Uterus (tissue), 4 donors: ENCODE measurements around the gene CBFA2T2. TPM values are rescaled to one million over a fixed set of nuclear protein-coding genes. Genes with fewer than 3 reads are reported as not detected.
A peak's percentile ranks its signal among the peaks of the same experiment; 100 is the strongest.

Experiments used
- DNase-seq, 2 donors: peaks; one replicate each; pipeline ENCODE4 v3.0.0-alpha.2; 2019 to 2020
- H3K27ac ChIP-seq, 2 donors: fragments of 200-600 bp; sonication (generic); 1 replicate in 1 of 2; 2 replicates in 1 of 2; pipeline ENCODE4 v1.5.1; 2016 to 2018
- H3K27me3 ChIP-seq, 2 donors: fragments of 200-600 bp; sonication (generic); one replicate each; pipeline ENCODE4 v1.5.1; 2018 to 2019; ENCODE audit warnings: control low read depth in 1 of 2
- H3K36me3 ChIP-seq, 2 donors: fragments of 200-600 bp; sonication (generic); one replicate each; pipeline ENCODE4 v1.5.1; 2019; ENCODE audit warnings: control low read depth in 1 of 2
- H3K4me1 ChIP-seq, 2 donors: fragments of 200-600 bp; sonication (generic); one replicate each; pipeline ENCODE4 v1.5.1; 2018 to 2019; ENCODE audit warnings: control low read depth in 1 of 2
- H3K4me3 ChIP-seq, 2 donors: fragments of 200-600 bp; sonication (generic); 1 replicate in 1 of 2; 2 replicates in 1 of 2; pipeline ENCODE4 v1.5.1; 2018 to 2019; ENCODE audit warnings: mild to moderate bottlenecking in 1 of 2
- H3K9me3 ChIP-seq, 2 donors: fragments of 200-600 bp; sonication (generic); one replicate each; pipeline ENCODE4 v1.5.1; 2019; ENCODE audit warnings: control low read depth in 1 of 2
- CTCF ChIP-seq, 4 experiments: fragments of 200-600 bp in 2 of 4; fragments of 450-650 bp in 2 of 4; sonication (generic) in 2 of 4; IDR thresholded peaks; one replicate each; pipeline ENCODE4 v1.5.1; 2016 to 2019; ENCODE audit warnings: antibody characterized with exemption in 4 of 4, mild to moderate bottlenecking in 2 of 4, moderate library complexity in 1 of 4
- POLR2A ChIP-seq, 2 donors: fragments of 450-650 bp; IDR thresholded peaks; one replicate each; pipeline ENCODE4 v1.6.1; 2016; ENCODE audit warnings: antibody characterized with exemption in 2 of 2, mild to moderate bottlenecking in 1 of 2, moderate library complexity in 1 of 2
- intact Hi-C: fragments of 100-400 bp; cut with DNase I; formaldehyde crosslinking; loops from one replicate; pipeline ENCODE4 v1.15.1; 2023; ENCODE audit warnings: low total_unique reads
- total RNA-seq, 4 donors: library from RNA; depleted of rRNA in 3 of 4; stranded (reverse); fragments of >200 nt in 3 of 4; gene quantifications; one replicate each; pipeline versions ENCODE4 v1.1.0 to v1.2.4, GENCODE V29; 2014 to 2023
- donor health status: DM: yes; HTN: yes; CAD: no.

CBFA2T2 gene
- total RNA-seq, 4 donors from 2014 or later, result 13.6 to 32.4 (median 24.3) TPM

DNA sequence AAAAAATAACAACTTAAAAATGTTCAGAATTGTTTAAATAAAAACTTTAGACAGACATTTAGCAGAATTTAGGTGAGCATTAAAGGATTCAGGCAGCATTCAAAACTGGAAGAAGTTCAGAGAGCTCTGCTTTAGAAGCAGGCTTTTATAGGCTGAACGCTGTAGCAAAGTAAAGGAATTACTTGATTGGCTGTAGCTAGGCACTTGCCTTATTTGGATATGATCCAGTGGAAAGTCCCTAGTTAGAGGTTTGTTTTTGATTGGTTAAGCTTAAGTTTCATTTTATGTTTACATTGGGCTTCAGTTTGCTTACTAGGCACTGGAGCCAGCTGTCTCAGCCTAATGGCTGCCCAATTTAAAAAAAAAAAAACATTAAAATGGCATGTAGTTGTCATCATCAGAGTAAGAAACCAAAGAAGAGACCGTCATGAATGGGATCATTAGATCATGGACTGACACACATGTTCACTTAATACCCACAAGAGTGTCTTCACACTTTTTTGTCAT, 65.1 kb downstream of the CBFA2T2 start:
- TF ChIP-seq POLR2A (IDR thresholded peaks at IDR 0.05) (no peak), CTCF (IDR thresholded peaks at IDR 0.05) (no peak)
- H3K27me3 ChIP-seq, result no peaks in the 10 kb centered on the region
- no peak overlapping the region for H3K4me3 ChIP-seq
- DNase-seq, result no peak
- H3K4me1 ChIP-seq, result no peaks in the 10 kb centered on the region
- H3K9me3 ChIP-seq, result no peaks in the 10 kb centered on the region
- intact Hi-C loops, result no loop called here
- peak overlapping the region; percentile 2 to 64 for H3K27ac ChIP-seq
- H3K36me3 ChIP-seq, result no peaks in the 10 kb centered on the region

DNA sequence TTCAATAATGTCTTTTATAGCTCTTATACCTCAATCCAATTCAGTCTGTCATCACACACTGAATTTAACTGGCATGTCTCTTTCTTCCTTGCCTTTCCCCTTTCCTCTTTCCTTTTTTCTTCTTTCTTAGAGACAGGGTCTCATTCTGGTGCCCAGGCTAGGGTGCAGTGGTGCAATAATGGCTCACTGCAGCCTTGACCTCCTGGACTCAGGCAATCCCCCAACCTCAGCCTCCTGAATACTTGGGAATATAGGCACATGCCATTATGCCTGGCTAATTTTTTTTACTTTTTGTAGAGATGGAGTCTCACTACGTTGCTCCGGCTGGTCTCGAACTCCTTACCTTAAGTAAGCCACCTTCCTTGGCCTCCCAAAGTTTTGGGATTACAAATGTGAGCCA, 65.9 kb downstream of the CBFA2T2 start:
- DNase-seq, result no peak
- no peaks in the 10 kb centered on the region for H3K27me3 ChIP-seq
- peak overlapping the region in 1 of 2 donors; percentile 64 for H3K27ac ChIP-seq
- intact Hi-C loops, result no loop called here
- no peak overlapping the region for H3K4me3 ChIP-seq
- H3K4me1 ChIP-seq, result no peaks in the 10 kb centered on the region
- H3K9me3 ChIP-seq, result no peaks in the 10 kb centered on the region
- no peak for TF ChIP-seq CTCF (IDR thresholded peaks at IDR 0.05)
- TF ChIP-seq POLR2A (IDR thresholded peaks at IDR 0.05), result no peak
- H3K36me3 ChIP-seq, result no peaks in the 10 kb centered on the region

DNA sequence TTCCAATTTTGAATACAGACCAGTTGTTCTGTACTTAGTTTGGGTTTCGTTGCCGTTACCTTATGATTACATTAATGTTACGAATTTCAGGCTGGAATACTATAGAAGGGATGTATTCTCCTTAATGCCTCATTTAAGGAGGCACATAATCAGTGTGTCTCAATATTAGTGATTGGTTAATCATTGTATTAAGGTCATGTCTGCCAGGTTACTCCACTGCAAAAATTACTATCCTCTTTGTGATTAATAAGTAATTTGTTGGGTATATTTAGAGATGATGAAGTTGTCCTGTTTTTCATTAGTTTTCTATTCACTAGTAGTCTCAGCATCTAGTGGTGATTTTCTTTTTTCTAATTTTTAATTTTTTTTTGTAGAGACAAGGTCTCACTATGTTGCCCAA, 66.3 kb downstream of the CBFA2T2 start:
- H3K36me3 ChIP-seq, result no peaks in the 10 kb centered on the region
- no peaks in the 10 kb centered on the region for H3K27me3 ChIP-seq
- TF ChIP-seq POLR2A (IDR thresholded peaks at IDR 0.05), result no peak
- no peak for TF ChIP-seq CTCF (IDR thresholded peaks at IDR 0.05)
- DNase-seq, result no peak
- no peaks in the 10 kb centered on the region for H3K9me3 ChIP-seq
- intact Hi-C loops, result no loop called here
- no peak overlapping the region for H3K4me3 ChIP-seq
- no peaks in the 10 kb centered on the region for H3K4me1 ChIP-seq
- H3K27ac ChIP-seq, result no peak overlapping the region

DNA sequence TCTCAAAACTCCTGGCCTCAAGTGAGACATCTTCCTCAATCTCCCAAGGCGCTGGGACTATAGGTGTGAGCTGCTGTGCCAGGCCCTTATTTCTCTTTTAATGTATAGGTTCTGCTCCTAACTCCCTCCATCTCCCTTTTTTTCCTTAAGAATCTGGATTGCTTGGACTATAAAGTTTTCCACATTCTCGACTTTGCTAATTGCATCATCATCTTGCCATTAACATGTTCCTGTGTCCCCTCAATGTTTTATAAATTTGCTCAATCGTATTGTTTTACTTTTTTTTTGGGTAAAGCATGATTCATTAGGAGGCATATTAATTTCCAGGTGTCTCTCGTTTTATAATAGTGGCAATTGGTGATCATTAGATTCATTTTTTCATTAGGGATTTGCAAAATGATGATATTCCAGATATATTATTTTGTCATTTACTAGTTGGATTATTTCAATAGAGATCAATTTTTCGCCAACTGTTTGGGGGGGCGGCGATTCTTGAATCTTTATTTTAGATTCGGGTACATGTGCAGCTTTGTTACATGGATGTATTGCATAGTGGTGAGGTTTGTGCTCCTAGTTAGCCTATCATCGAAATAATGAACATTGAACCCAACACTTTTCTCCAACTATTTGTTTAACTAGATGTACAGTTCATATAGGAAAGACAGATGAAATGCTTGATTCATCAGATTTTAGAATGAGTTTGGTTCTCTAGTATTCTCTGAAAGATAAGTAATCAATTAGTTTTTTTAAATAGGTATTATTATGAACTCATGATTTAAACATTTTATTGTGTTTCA, 68.7 kb downstream of the CBFA2T2 start:
- Histone ChIP-seq H3K36me3 (no peaks in the 10 kb centered on the region), H3K27ac (no peak overlapping the region), H3K27me3 (no peaks in the 10 kb centered on the region), H3K4me1 (no peaks in the 10 kb centered on the region), H3K4me3 (no peak overlapping the region), H3K9me3 (no peaks in the 10 kb centered on the region)
- intact Hi-C loops, result no loop called here
- TF ChIP-seq CTCF (IDR thresholded peaks at IDR 0.05) (no peak), POLR2A (IDR thresholded peaks at IDR 0.05) (no peak)
- no peak for DNase-seq

- intact Hi-C loops, result no loop called here
- TF ChIP-seq CTCF (IDR thresholded peaks at IDR 0.05), result no peak
- no peak for TF ChIP-seq POLR2A (IDR thresholded peaks at IDR 0.05)
- Histone ChIP-seq H3K27me3 (no peaks in the 10 kb centered on the region), H3K27ac (no peak overlapping the region), H3K4me3 (no peak overlapping the region), H3K9me3 (no peaks in the 10 kb centered on the region), H3K36me3 (no peaks in the 10 kb centered on the region), H3K4me1 (no peaks in the 10 kb centered on the region)
- no peak for DNase-seq
These were observed 69.3 kb downstream of the CBFA2T2 start for GRCh38 chr20:33559212-33559611.
